Right kidney (tissue), 1 donor: Measurements from ENCODE around the gene PPP2R1A.
"Not testable (repeated sequence)": the region's sequence is repeated elsewhere in the genome, so short reads cannot be mapped to it uniquely, and the experiment has no call there.

Experiments
- DNase-seq: peaks from one replicate; pipeline ENCODE4 v3.0.0-alpha.2; 2016

The PPP2R1A gene

GRCh38 chr19:52237771-52238400 lies 48.0 kb downstream of the PPP2R1A start:
- peak; percentile 27 for DNase-seq

GRCh38 chr19:52244021-52244420 lies 54.2 kb downstream of the PPP2R1A start:
- DNase-seq = no peak

- no peak for DNase-seq
Observed at GRCh38 chr19:52248241-52248640, 58.4 kb downstream of the PPP2R1A start.

GRCh38 chr19:52258426-52258825 lies 68.6 kb downstream of the PPP2R1A start:
- no peak for DNase-seq

GRCh38 chr19:52265556-52265955 lies 75.7 kb downstream of the PPP2R1A start:
- DNase-seq = not testable (repeated sequence)

GRCh38 chr19:52269338-52270261 lies 79.7 kb downstream of the PPP2R1A start, which contains the start of gene ZNF766:
Gene ZNF766 (plus strand): TSS chr19:52269587. CDS start chr19:52269614, 27 bp downstream.
- DNase-seq = peak; percentile 90

GRCh38 chr19:52270266-52270885 lies 80.5 kb downstream of the PPP2R1A start:
- DNase-seq = no peak

GRCh38 chr19:52273301-52273700 lies 83.4 kb downstream of the PPP2R1A start:
- no peak for DNase-seq

GRCh38 chr19:52274191-52274590 lies 84.3 kb downstream of the PPP2R1A start:
- no peak for DNase-seq

GRCh38 chr19:52275988-52276387 lies 86.1 kb downstream of the PPP2R1A start:
- no peak for DNase-seq

GRCh38 chr19:52277471-52277870 lies 87.6 kb downstream of the PPP2R1A start:
- DNase-seq = no peak
